ENCODE data around the gene SLC25A25. TPM values are rescaled to one million over a fixed set of nuclear protein-coding genes. Genes with fewer than 3 reads are reported as not detected.

Gene SLC25A25
- total RNA-seq, 8 experiments from 2014 or later = 10.0 to 39.7 (median 19.0) TPM

Other genes starting within 250 kb of the SLC25A25 start
- gene ENG, start 213.6 kb upstream of the SLC25A25 start, total RNA-seq = 10 to 100 TPM in 3 of 8 experiments, 1 to 10 TPM in 2, under 1 TPM in 3; 0.21 to 28.1 (median 2.4) TPM
- gene AK1, start 190.6 kb upstream of the SLC25A25 start, total RNA-seq = 100 to 1,000 TPM in 1 of 8 experiments, 10 to 100 TPM in 7; 27.8 to 238 (median 47.0) TPM
- 10 to 100 TPM in 4 of 8 experiments, 1 to 10 TPM in 4; 5.6 to 48.8 (median 17.5) TPM for gene ST6GALNAC6, start 168.6 kb upstream of the SLC25A25 start, total RNA-seq
- gene ST6GALNAC4, start 151.2 kb upstream of the SLC25A25 start, total RNA-seq = 10 to 100 TPM in 6 of 8 experiments, 1 to 10 TPM in 2; 6.5 to 54.7 (median 14.6) TPM
- gene PIP5KL1, start 137.5 kb upstream of the SLC25A25 start, total RNA-seq = 1 to 10 TPM in 7 of 8 experiments, under 1 TPM in 1; 0.66 to 4.9 (median 3.1) TPM
- 10 to 100 TPM; 22.5 to 37.6 (median 28.8) TPM for gene DPM2, start 130.4 kb upstream of the SLC25A25 start, total RNA-seq
- gene EEIG1, start 87.2 kb upstream of the SLC25A25 start, total RNA-seq = 10 to 100 TPM in 5 of 8 experiments, 1 to 10 TPM in 3; 4.7 to 29.8 (median 13.3) TPM
- gene NAIF1, start 912 bp upstream of the SLC25A25 start, total RNA-seq = 1 to 10 TPM; 6.4 to 9.0 (median 8.0) TPM
- gene PTGES2, start 59.5 kb downstream of the SLC25A25 start, total RNA-seq = 100 to 1,000 TPM in 1 of 8 experiments, 10 to 100 TPM in 7; 42.6 to 111 (median 50.9) TPM
- gene LCN2, start 81.2 kb downstream of the SLC25A25 start, total RNA-seq = 1 to 10 TPM in 3 of 8 experiments, under 1 TPM in 2, not detected in 3; 0.76 to 3.3 (median 1.6) TPM
- gene BBLN, start 92.0 kb downstream of the SLC25A25 start, total RNA-seq = 100 to 1,000 TPM in 5 of 8 experiments, 10 to 100 TPM in 3; 60.0 to 233 (median 148) TPM
- 10 to 100 TPM; 36.3 to 92.5 (median 70.9) TPM for gene CIZ1, start 123.3 kb downstream of the SLC25A25 start, total RNA-seq
- gene DNM1, start 135.1 kb downstream of the SLC25A25 start, total RNA-seq = 10 to 100 TPM in 5 of 8 experiments, 1 to 10 TPM in 3; 5.5 to 56.9 (median 31.5) TPM
- gene GOLGA2, start 207.8 kb downstream of the SLC25A25 start, total RNA-seq = 100 to 1,000 TPM in 2 of 8 experiments, 10 to 100 TPM in 6; 41.0 to 109 (median 91.7) TPM
- gene SWI5, start 208.0 kb downstream of the SLC25A25 start, total RNA-seq = 10 to 100 TPM; 29.4 to 55.4 (median 43.2) TPM